OCI-LY1 (cell line): ENCODE measurements around the gene OR10H5.
"Not testable (repeated sequence)": the region's sequence is repeated elsewhere in the genome, so short reads cannot be mapped to it uniquely, and the experiment has no call there.

Experiments used
- H2AFZ ChIP-seq: fragments of 200-600 bp; sonication (generic), shearing (Covaris generic); 2 replicates; pipeline ENCODE4 v1.6.0; 2014; ENCODE audit warnings: antibody characterized with exemption, mild to moderate bottlenecking, low read length
- H3F3A ChIP-seq: fragments of 200-600 bp; sonication (generic), shearing (Covaris generic); 2 replicates; pipeline ENCODE4 v1.6.0; 2014; ENCODE audit warnings: mild to moderate bottlenecking, antibody characterized with exemption, low read length, moderate library complexity; ENCODE audit not compliant: insufficient read depth
- H3K27ac ChIP-seq: fragments of 200-600 bp; sonication (generic); 2 replicates; pipeline ENCODE4 v1.5.1; 2014; ENCODE audit warnings: low read length, mixed run types, mild to moderate bottlenecking, low read depth; ENCODE audit not compliant: poor library complexity, severe bottlenecking
- H3K27me3 ChIP-seq: fragments of 200-600 bp; sonication (generic); 2 replicates; pipeline ENCODE4 v1.6.0; 2014; ENCODE audit warnings: antibody characterized with exemption, mild to moderate bottlenecking, low read length, moderate library complexity; ENCODE audit not compliant: insufficient read depth
- H3K36me3 ChIP-seq: fragments of 200-600 bp; sonication (generic); 2 replicates; pipeline ENCODE4 v1.6.1; 2014; ENCODE audit warnings: mild to moderate bottlenecking, antibody characterized with exemption, low read length, moderate library complexity, mixed read lengths; ENCODE audit not compliant: insufficient read depth
- H3K4me1 ChIP-seq: fragments of 200-600 bp; sonication (generic); 2 replicates; pipeline ENCODE4 v1.5.1; 2014; ENCODE audit warnings: mild to moderate bottlenecking, low read length, moderate library complexity; ENCODE audit not compliant: insufficient read depth, severe bottlenecking
- H3K4me2 ChIP-seq: fragments of 200-600 bp; sonication (generic), shearing (Covaris generic); 2 replicates; pipeline ENCODE4 v1.6.1; 2014; ENCODE audit warnings: low read length
- H3K4me3 ChIP-seq: fragments of 200-600 bp; sonication (generic); 2 replicates; pipeline ENCODE4 v1.5.1; 2014; ENCODE audit warnings: low read length, low read depth, mild to moderate bottlenecking, mixed read lengths; ENCODE audit not compliant: poor library complexity, severe bottlenecking
- H3K79me2 ChIP-seq: fragments of 200-600 bp; shearing (Covaris generic); 2 replicates; pipeline ENCODE4 v1.6.1; 2016; ENCODE audit warnings: mixed run types, low read length, mixed read lengths; ENCODE audit not compliant: insufficient read depth
- H3K9ac ChIP-seq: fragments of 200-600 bp; sonication (generic), shearing (Covaris generic); 2 replicates; pipeline ENCODE4 v1.6.1; 2014; ENCODE audit warnings: mild to moderate bottlenecking, low read length, mixed read lengths
- H3K9me2 ChIP-seq: fragments of 200-600 bp; sonication (generic), shearing (Covaris generic); 2 replicates; pipeline ENCODE4 v1.6.1; 2014; ENCODE audit warnings: low read depth, mild to moderate bottlenecking, low read length, mixed read lengths
- H3K9me3 ChIP-seq: fragments of 200-600 bp; shearing (Covaris generic); 2 replicates; pipeline ENCODE4 v1.6.1; 2014; ENCODE audit warnings: low read length, mixed read lengths
- H4K20me1 ChIP-seq: fragments of 200-600 bp; sonication (generic), shearing (Covaris generic); 2 replicates; pipeline ENCODE4 v1.6.0; 2016; ENCODE audit warnings: mild to moderate bottlenecking, low read length; ENCODE audit not compliant: insufficient read depth
- CTCF ChIP-seq: fragments of 200-600 bp; sonication (generic), shearing (Covaris generic); IDR thresholded peaks from 2 replicates; pipeline ENCODE4 v1.5.1; 2017; ENCODE audit warnings: mild to moderate bottlenecking, antibody characterized with exemption, low read length, moderate library complexity, mixed read lengths
- EZH2 ChIP-seq: fragments of 200-600 bp; sonication (generic), shearing (Covaris generic); IDR thresholded peaks from 2 replicates; pipeline ENCODE4 v1.8.0; 2017; ENCODE audit warnings: borderline replicate concordance, mixed run types, mild to moderate bottlenecking, antibody characterized with exemption, low read length, moderate library complexity, mixed read lengths

Gene OR10H5

GRCh38 chr19:15769586-15769985 lies 17.9 kb upstream of the OR10H5 start:
- no peak for TF ChIP-seq EZH2
- TF ChIP-seq CTCF = no peak
- Histone ChIP-seq H3K4me3 (no peak overlapping the region), H3K9me3 (no peaks in the 10 kb centered on the region), H3K36me3 (no peaks in the 10 kb centered on the region), H3K4me1 (no peaks in the 10 kb centered on the region), H3K27ac (no peak overlapping the region), H3K9me2 (no peaks in the 10 kb centered on the region), H4K20me1 (no peaks in the 10 kb centered on the region), H3K4me2 (no peak overlapping the region), H3F3A (no peaks in the 10 kb centered on the region), H3K79me2 (no peaks in the 10 kb centered on the region), H3K27me3 (no peaks in the 10 kb centered on the region), H3K9ac (no peak overlapping the region), H2AFZ (no peak overlapping the region)

DNA sequence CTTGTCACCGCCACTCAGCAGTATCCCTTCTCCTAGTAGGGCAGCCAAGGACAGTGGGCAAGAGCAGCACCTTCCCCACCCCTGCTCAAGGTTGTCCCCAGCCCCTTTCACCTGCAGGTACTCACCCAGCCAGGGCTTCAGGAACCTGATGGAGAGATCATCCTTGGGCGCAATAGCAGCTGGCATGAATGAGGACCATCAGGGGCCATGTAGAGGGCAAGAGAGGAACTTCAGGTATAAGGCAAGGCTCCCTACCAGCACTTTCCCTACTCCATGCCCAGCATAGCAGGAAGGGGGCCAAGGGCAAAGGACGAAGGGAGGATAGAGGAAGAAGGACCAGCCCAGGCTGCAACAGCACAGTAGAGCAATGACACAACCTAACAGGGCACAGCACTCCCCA lies 13.3 kb upstream of the OR10H5 start:
- not testable (repeated sequence) for H3K4me3 ChIP-seq, H3K36me3 ChIP-seq, H2AFZ ChIP-seq, H3F3A ChIP-seq, H3K79me2 ChIP-seq, H3K27me3 ChIP-seq, H3K4me1 ChIP-seq, H3K9me2 ChIP-seq, H3K27ac ChIP-seq, H3K9me3 ChIP-seq, H3K4me2 ChIP-seq, H3K9ac ChIP-seq, H4K20me1 ChIP-seq

DNA sequence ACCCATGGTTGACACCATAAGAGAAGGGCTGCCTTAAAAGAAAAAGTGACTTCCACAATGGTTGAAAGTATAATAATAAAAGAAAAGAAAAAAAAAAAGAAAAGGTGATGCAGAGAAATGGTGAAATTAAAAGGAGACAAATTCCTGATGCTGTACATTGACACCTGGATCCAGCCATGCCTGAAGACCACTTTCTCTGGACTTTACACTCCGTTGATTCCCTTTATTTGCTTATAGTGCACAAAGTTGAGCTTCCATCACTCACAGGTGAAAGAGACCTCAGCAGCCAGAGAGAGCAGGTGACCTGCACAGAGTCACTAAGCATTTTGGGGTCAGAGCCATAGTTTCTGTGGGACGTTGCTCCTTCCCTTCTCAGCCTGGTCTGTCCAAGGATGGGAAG lies 12.2 kb upstream of the OR10H5 start:
- no peak overlapping the region for H2AFZ ChIP-seq
- no peak overlapping the region for H3K9ac ChIP-seq
- H4K20me1 ChIP-seq = no peaks in the 10 kb centered on the region
- no peaks in the 10 kb centered on the region for H3F3A ChIP-seq
- H3K4me1 ChIP-seq = no peaks in the 10 kb centered on the region
- H3K4me3 ChIP-seq = no peak overlapping the region
- H3K79me2 ChIP-seq = no peaks in the 10 kb centered on the region
- H3K36me3 ChIP-seq = no peaks in the 10 kb centered on the region
- no peaks in the 10 kb centered on the region for H3K27me3 ChIP-seq
- H3K9me2 ChIP-seq = no peaks in the 10 kb centered on the region
- H3K9me3 ChIP-seq = no peaks in the 10 kb centered on the region
- H3K27ac ChIP-seq = no peak overlapping the region
- H3K4me2 ChIP-seq = no peak overlapping the region
- TF ChIP-seq EZH2 = no peak

GRCh38 chr19:15776264-15776663 lies 11.2 kb upstream of the OR10H5 start:
- no peaks in the 10 kb centered on the region for H4K20me1 ChIP-seq
- H3K27ac ChIP-seq = no peak overlapping the region
- H3K4me1 ChIP-seq = no peaks in the 10 kb centered on the region
- no peaks in the 10 kb centered on the region for H3K79me2 ChIP-seq
- no peaks in the 10 kb centered on the region for H3F3A ChIP-seq
- H3K9me3 ChIP-seq = no peaks in the 10 kb centered on the region
- H3K9me2 ChIP-seq = no peaks in the 10 kb centered on the region
- TF ChIP-seq EZH2 = no peak
- TF ChIP-seq CTCF = no peak
- no peak overlapping the region for H3K9ac ChIP-seq
- H3K36me3 ChIP-seq = no peaks in the 10 kb centered on the region
- H3K4me2 ChIP-seq = no peak overlapping the region
- no peak overlapping the region for H2AFZ ChIP-seq
- no peak overlapping the region for H3K4me3 ChIP-seq
- H3K27me3 ChIP-seq = no peaks in the 10 kb centered on the region
